KG1 (cell line): ENCODE measurements around the gene TRPV2.
"Not testable (repeated sequence)": the region's sequence is repeated elsewhere in the genome, so short reads cannot be mapped to it uniquely, and the experiment has no call there.

Experiments
- DNase-seq: peaks from one replicate; lab custom pipeline; 2025; lab: John Stamatoyannopoulos, UW

The TRPV2 gene

DNA sequence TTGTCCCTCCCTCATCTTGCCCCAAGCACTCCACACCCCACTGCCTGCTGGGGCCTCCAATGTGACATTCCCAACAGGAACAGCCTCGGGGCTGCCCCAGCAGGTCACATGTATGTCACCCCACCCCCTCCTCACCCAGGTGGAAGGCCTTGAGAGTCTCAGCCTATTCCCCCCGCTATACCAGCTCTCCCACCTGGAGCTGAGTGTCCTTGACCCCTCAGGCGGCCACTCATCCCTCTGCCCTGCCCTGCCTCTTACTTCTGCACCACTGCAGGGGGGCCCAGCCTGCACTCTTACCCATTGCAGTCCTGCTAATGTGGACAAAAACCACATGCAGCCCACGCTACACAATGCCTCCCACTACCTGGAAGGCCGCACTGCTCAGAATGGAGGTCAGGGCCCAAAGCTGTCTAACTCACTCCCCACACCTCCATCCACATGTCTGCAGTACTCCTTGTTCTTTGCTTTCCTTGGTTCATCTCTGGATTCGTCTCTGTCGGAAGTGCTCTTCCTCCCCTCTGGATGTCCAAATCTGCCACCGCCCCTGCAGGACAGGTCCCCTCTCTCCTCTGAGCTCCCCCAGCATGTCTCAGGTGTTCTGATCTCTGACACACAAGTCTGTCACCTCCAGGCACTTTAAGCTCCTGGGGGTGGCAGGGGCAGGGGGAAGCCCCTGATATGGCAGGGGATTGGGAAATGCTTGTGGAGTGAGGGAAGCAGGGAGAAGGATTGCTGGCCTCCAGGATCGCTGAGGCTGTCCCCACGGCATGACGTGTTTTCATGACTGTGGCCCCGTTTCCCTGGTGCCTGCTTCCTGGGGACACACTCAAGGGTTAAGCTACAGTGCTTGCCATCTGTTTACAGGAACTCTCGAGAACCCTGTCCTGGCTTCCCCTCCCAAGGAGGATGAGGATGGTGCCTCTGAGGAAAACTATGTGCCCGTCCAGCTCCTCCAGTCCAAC lies 20.8 kb downstream of the TRPV2 start:
- DNase-seq: no peak

DNA sequence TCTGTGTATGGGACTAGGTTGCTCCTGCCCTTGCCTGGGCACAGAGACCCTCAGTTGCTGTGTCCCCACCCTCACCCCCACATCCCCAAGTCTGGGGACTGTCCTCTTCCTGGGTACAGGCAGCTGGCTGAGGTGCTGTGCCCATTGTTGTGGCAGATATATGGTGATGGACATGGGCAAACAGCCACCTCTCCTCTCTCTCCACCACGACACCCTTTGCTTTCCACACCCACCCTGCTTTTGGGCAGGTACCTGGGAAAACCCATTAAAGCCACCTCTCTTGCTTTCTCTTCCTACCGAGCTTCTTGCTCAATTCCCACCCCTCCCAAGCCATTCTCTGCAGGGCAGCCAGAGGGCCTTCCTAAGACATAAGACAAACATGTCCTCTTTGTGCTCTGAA lies 21.7 kb downstream of the TRPV2 start:
- DNase-seq: no peak

DNA sequence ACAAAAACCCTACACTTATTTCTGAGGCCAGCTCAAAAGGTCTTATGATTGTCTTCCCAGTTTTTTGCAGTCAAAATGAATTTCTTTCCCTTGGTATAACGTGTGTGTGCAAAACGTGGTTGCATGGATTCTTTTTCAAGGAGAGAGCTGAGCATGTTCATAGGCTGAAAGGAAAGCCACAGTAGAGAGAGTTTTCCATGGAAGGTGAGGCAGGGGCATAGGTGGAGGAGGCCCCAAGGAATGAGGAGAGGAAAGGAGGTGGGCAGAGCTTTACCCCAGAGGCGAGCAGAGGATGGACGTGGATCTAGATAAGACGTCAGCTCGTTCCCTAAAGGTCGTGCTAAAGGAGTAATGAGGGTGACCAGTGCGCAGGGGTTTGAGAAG lies 22.8 kb downstream of the TRPV2 start:
- no peak for DNase-seq

DNA sequence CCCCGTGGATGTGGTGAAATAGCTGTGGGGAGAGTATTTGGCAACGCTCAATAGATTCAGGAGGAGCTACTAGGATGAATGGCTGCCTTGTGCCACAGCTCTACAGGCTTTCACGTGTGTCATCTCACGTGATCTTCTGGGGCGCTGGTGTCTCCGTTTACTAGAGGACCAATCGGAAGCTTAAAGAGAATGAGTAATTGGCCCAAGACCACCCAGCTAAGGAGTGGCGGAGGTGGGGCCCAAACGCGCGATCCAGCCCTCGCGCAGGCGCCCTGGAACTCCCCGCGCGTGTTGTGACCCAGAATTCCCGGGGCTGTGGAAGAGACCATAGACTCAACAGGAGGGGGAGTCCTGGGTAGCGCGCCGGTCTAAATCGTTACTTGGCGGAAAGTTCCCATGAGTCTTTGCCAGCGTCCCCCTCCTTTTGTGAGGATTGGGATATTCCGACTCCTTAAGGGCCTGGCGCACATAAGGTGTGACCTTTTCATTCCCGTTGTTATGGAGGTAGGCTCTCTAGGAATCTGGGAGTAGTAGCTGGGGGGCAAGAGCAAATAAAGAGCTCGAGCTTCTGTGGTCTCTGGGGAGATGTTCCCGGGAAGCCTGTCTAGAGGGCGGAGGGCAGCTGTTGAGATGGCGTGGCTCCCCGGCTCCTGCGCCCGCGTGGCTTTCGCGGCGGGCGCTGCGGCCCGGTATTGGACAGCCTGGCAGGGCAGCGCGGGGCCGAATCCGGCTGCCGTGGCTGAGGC lies 23.4 kb downstream of the TRPV2 start:
- DNase-seq: peak; percentile 82

DNA sequence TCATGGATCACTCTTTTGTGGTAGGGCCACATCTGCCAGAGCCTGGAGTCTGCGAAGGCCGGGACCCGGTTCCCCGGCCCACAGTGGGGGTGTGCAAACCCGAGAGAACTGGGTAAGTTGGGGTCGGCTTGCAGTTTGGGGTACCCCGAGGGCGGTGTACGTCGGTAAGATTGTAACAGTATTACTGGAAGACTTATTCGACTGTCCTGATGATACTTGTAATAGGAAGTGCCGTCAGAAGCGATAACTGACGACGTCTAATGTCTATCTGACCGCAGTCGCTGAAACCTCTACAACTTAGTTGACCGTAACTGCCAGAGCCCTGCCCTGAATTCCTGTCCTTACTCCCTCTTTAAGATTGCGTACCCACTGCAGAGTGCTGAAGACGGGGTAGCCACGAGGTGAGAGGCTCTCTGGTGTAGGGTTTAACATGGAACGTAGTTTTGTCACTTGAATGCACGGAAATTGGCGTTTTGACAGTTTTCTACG lies 24.0 kb downstream of the TRPV2 start:
- DNase-seq: no peak

DNA sequence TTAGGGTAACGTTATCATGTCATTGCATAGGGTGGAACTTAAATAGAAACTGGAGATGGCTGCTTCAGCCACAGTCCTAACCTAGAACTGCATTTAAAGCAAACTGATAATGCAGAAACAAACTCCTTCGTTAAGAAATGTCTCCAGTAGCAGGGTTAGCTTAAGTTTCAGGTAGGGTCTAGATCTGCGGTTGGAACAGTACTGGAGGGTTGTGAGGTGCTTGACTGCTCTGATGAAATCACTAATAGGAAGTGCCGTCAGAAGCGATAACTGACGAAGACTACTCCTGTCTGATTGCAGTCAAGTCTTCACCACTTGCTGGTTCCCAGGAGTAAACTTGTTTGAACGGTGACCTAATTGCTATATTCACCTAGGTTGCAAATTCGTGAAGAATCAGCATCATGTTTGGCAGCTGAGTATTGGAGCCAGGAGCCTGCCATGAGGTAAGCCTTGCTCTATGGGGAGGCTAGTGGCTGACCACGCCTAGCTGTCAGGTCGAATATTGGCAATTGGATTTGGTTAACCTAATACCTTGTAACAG lies 24.5 kb downstream of the TRPV2 start:
- no peak for DNase-seq

DNA sequence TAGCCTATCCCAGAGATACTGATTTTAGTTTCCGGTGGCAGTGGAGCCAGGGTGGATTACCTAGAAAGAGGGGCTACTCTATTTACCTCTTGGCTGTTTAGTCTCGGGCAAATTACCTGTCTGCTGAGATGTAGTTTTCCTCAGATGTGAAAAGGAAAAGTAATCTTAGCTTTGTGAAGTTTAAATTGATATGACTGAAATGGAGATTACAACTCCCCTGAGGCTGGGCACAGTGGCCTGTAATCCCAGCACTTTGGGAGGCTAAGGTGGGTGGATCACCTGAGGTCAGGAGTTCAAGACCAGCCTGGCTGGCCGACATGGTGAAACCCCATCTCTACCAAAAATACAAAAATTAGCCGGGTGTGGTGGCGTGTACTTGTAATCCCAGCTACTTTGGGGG lies 25.0 kb downstream of the TRPV2 start:
- not testable (repeated sequence) for DNase-seq

DNA sequence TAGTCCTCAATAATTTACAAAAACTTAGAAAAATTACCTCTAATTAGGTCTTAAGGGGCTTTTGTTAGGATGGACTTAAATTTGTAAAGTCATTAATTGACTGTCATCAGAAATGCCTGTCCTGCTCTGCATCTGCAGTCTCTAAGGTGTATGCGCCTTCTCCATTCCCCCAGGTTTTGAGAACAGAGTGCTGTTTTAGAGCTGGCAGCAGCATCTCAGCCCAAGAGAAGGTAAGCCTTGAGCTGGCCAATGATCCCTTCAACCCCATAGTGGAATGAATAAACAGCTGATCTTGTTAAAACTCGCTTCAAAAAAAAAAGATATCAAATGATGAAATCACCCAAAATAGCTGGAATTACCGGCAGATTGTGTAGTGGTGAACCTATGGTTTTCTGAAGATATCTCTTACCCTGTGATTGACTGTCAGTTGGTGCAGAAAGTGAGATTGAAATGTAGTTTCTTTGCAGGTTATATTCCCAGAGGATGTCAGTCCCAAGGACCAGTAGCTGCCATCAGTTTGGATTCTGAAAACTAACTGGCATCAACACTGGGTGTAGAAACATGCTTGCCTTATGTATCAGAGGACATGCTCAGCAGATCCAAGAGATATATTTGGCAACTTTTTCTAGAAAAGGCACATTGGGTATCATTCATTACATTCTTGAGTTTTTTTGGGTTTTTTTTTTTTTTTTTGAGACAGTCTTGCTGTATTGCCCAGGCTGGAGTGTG lies 25.7 kb downstream of the TRPV2 start:
- DNase-seq: no peak

DNA sequence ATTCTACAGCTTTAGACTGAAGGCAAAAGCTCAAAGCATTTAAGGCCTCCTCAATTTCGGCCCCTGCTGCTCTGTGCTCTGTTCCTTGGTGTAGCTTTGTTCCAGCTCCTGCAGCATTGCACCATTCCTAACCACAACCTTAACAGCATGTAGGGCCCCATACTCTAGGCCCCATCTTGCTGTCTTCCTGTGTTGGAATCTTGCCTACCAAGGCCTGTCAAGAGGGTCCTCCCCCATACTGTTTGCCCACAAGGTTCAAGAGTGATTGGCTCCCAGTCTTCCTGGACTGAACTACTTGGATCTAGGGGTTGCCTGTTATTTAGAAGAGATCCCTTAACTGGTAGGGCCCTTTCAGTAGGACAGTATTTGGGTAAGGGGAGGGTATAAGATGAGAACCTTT lies 26.8 kb downstream of the TRPV2 start:
- DNase-seq: no peak

DNA sequence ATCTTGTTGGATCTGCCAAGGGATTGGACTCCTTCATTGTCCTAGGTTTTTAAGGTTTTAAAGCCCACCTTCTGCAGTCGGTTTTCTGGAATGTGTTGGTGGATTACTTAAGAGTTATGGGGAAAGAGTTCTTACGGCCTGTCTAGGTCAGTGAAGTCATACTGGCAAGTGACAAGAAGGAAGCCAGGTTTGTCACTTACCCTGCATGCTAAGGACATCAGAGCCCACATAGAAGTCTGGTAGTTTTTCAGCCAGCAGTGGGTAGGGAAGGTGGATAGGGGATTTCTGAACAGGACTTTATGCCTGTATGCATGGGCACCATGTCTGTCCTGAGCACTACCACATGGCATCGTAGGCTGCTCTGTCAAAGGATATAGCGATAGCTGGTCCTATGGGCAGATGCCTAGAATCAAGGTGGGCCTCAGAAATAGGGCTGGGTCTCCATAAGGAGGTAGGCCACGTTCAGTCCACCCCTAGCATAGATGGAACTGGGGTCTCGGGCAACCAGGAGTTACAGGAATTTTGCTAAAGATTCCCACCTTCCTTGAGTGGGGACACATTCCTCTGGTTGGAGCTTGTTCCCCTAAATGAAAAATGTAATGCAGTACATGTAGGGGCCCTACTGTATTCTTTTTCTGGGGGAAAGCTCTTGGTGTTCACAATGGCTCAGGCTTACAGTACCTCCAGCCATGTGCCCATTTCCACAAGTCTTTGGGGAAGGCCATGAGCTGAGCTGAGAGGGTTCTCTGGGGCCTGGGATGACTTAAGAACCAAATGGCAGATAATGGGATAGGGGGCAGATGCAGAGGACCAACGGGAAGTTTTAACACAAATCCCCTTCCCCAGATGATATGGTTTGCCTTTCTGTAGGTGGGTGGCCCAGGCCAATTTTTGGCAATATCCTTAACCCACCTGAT lies 27.5 kb downstream of the TRPV2 start:
- DNase-seq: no peak

DNA sequence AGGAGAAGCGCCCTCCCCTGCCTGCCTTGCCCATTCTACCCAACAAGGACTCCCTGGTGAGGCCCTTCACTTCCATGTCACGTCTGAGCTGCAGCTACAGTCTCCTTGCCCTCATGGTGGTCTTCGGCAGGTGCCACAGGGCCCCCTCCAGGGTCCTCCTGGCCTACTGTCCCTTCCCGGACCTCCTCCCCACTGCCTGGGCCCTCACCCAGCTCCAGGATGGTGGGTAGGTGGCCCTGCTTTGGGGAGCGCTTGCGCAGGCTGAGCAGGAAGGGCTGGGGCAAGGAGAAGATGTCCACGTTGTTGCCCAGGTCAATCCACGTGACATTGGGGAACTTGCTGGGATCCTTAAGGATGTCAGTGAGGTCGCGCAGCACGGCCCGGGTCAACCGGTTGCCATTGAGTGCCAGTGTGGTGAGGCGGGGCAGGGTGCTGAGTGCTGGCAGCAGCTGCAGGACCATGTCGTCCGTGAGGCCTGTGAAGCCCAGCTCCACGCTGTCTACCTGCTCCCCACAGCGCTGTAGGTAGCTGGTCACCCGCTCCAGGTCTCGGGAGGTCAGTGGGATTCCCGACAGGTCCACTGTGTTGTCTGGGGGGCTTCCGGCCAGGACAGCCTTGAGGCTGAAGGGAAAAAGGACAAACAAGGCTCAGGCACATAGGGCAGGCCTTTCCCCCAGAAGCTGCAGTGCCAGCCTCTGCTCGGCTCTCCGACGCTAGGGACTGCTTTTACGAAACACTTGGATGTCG lies 28.3 kb downstream of the TRPV2 start:
- no peak for DNase-seq

DNA sequence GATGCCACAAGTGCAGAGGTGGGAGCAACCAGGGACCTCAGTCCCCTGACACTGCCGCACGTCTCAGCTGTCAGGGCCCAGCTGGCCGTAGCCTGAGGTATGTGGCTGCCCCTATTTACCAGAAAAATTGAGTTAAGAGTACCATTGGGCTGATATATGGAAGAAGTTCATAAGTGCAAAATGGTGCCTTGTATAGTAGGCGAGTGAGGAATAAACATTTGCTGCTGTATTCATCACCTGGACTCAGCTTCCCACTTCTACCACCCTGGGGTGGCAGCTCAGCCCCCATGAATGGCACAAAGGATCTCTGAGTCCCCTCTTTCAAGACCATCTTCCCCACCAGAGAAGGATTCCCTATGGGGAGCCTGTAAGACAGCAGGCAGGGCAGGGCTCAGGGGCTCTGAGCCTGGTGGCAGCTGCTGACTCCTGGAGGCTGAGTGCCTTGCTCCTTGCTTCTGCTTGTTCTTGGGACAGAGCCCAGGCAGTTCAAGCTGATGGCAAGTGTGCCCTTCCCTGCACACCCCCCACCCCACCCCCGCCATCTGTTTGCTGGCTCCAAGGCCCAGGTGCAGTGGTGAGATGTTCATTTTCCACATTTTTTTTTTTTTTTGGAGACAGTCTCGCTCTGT lies 29.0 kb downstream of the TRPV2 start:
- DNase-seq: no peak

DNA sequence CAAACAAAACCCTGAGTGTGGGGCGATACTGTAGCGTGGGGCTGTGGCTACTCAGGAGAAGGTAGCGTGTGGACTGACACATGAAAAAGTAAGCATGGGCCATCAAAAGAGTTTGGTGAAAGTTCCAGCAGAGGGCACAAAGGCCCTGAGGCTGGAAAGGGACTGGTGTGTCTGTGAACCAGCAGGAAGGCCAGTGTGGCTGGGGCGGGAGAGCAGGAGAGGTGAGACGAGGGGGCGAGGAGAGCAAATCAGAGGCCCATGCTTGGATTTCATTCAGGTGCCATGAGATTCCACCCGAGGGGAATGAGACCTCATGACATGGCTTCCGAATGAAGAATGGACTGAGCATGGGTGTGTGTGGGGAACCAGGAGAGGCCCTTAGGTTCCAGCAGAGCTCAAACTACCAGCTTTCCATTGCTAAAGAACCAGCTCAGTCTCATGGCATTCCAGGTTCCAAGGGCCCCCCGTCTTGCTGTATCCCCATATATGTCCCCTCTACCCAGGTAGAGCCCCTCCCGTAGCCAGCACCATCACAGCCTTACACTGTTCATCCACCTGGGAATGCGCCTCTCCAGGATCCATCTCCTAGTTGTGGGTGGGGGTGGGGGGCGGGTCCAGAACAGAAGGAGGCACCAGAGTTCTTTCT lies 31.1 kb downstream of the TRPV2 start:
- DNase-seq: no peak

DNA sequence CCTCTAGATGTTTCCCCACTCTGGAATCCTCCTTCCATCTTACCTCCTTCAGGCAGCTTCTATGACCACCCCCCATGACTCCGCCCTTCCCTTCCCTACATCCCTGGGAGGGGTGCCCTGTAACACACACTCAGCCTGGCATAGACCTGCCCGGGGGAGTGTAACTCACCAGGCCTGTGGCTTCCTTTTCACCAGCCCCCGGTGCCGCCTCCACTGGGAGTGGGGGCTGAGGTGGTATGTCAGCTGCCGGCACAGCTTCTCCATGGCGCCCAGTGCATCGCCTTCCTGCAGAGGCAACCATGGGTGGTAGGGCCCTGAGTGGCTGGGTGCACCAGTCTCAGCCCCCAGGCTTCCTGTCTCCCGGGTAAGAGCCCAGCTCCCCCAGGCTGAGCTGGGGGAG lies 32.3 kb downstream of the TRPV2 start:
- DNase-seq: no peak

DNA sequence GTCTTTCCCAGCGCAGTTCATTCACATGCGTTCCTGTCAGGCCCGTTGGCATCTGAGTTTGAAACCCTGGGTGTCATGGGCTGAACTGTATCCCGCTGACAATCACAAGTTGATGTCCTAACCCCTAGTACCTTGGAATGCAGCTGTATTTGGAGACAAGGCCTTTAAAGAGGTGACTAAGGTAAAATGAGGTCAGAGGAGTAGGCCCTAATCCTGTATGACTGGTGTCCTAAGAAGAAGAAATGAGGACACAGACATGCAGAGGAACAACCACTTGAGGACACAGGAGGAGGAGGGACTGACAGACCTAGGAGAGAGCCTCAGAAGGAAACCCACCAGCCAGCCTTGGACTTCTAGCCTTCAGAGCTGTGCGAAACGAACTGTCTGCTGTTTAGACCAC lies 33.1 kb downstream of the TRPV2 start:
- no peak for DNase-seq

DNA sequence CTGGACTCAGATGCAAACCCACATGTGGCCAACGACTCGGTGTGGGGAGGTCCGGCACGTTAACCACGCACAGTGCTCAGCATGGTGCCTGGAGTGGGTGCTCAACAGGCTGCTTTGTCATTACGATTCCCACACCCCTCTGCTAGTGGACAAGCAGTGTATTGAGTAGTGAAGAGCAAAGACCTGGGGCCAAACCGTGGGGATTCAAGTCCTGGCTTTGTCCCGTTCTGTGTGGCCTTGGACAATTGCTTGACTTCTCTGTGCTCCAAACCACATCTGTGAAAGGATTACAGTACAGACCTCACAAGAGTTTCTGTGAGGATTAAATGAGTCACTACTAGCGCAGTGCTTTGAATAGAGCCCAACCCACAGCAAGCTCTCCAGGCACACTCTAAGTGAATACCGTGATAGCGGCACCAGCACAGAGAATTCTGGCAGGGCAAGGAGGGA lies 33.8 kb downstream of the TRPV2 start:
- DNase-seq: no peak

DNA sequence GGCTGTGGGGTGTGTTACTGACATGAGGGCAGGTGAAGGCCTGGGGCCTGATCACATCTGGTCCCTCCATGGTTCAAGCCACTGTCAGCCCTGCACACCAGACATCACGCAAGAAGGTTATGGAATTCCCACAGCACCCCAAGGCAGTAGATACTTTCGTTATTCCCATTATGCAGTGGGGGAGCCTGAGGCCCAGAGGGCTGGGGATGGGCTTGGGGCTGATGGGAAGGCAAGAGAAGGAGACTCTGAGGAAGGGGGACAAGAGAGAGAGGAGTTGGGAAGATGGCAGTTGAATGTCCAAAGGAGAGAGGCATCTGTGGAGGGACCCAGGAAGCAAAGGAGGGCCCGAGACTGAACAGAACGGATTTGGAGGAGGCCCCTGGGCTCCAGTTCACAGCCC lies 34.7 kb downstream of the TRPV2 start:
- DNase-seq: no peak

DNA sequence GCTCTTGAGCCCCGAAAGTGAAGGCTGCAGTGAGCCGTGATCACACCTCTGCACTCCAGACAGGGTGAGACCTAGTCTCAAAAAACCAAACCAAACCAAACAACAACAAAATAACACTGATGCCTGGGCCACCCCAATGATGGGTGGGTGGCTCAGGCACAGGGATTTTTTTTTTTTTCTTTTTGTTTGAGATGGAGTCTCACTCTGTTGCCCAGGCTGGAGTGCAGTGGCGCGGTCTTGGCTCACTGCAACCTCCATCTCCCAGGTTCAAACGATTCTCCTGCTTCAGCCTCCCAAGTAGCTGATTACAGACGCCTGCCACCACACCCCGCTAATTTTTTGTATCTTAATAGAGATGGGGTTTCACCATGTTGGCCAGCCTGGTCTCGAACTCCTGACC lies 36.9 kb downstream of the TRPV2 start:
- not testable (repeated sequence) for DNase-seq

DNA sequence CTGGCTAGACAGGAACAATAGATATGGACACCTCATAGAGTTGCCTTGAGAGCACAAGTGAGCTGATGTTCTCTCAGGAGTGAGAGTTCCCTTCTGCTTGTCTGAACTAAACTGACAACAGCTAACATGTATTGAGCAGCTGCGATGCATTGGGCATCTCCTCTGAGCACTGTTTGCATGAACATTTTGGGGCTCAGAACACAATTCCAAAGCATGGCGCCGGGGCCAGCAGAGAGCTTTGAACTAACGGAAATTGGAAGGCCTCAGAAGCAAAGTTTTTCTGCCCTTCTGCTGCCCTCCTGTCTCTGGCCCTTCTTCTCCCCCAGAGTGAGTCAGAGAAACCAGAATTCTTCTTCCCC lies 38.1 kb downstream of the TRPV2 start:
- no peak for DNase-seq
